ENCODE results near the gene GNPTG.
A peak's percentile ranks its signal among the peaks of the same experiment; 100 is the strongest.

The GNPTG gene

DNA sequence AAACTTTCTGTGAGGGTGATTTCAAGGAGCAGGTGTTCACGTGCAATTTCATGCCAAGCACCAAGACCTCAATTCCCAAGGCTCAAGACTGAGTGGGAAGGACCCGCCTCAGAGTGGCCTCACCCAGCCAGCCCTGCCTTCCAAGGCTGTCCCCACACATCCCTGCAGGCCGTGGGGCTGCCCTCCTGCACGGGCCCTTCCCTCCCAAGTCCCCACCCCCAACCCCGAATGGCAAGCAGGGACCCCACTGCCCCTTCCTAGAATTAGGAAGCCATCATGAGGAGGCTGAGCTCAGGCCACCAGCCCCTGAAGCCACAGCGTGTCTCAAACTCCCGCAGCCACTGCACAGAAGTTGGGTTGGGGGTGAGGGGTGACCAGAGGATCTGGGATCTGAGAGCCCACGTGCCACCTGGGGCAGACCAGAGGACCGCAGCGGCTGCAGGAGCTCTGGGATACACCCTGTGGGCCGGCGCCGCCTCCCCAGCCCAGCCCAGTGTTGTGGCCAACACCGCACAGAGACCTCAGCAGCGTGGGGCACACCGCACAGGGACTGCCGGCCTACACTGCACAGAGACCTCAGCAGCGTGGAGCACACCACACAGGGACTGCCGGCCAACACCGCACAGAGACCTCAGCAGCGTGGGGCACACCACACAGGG is 20.7 kb downstream of the GNPTG start:
- TF ChIP-seq, protein P1, sequence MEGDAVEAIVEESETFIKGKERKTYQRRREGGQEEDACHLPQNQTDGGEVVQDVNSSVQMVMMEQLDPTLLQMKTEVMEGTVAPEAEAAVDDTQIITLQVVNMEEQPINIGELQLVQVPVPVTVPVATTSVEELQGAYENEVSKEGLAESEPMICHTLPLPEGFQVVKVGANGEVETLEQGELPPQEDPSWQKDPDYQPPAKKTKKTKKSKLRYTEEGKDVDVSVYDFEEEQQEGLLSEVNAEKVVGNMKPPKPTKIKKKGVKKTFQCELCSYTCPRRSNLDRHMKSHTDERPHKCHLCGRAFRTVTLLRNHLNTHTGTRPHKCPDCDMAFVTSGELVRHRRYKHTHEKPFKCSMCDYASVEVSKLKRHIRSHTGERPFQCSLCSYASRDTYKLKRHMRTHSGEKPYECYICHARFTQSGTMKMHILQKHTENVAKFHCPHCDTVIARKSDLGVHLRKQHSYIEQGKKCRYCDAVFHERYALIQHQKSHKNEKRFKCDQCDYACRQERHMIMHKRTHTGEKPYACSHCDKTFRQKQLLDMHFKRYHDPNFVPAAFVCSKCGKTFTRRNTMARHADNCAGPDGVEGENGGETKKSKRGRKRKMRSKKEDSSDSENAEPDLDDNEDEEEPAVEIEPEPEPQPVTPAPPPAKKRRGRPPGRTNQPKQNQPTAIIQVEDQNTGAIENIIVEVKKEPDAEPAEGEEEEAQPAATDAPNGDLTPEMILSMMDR (conservative IDR thresholded peaks at IDR 0.05; ENCODE audit: low read depth), result no peak
- no peak for DNase-seq (ENCODE audit: low spot score)
- ChIA-PET CTCF (no interaction called here), POLR2A (ENCODE audit: low non-redundant PET) (no interaction called here)
- H3K27ac ChIP-seq, result no peak overlapping the region

GRCh38 chr16:1374418-1375297 is 22.9 kb downstream of the GNPTG start:
- H3K27ac ChIP-seq, result no peak overlapping the region
- DNase-seq (ENCODE audit: low spot score), result no peak
- ChIA-PET CTCF (interaction anchor here (1.4 kb wide), 1 partner anchor 12 kb away, joined by 8 read pairs; no protein-coding TSS in a partner anchor), POLR2A (ENCODE audit: low non-redundant PET) (no interaction called here)
- TF ChIP-seq, protein P1 (conservative IDR thresholded peaks at IDR 0.05; ENCODE audit: low read depth), result no peak

- ChIA-PET POLR2A (ENCODE audit: low non-redundant PET) (no interaction called here), CTCF (interaction anchor here (1.4 kb wide), 1 partner anchor 12 kb away, joined by 8 read pairs; no protein-coding TSS in a partner anchor)
- TF ChIP-seq, protein P1 (conservative IDR thresholded peaks at IDR 0.05; ENCODE audit: low read depth), result no peak
- no peak overlapping the region for H3K27ac ChIP-seq
- no peak for DNase-seq (ENCODE audit: low spot score)
Observed at GRCh38 chr16:1375298-1375640, 23.5 kb downstream of the GNPTG start.

DNA sequence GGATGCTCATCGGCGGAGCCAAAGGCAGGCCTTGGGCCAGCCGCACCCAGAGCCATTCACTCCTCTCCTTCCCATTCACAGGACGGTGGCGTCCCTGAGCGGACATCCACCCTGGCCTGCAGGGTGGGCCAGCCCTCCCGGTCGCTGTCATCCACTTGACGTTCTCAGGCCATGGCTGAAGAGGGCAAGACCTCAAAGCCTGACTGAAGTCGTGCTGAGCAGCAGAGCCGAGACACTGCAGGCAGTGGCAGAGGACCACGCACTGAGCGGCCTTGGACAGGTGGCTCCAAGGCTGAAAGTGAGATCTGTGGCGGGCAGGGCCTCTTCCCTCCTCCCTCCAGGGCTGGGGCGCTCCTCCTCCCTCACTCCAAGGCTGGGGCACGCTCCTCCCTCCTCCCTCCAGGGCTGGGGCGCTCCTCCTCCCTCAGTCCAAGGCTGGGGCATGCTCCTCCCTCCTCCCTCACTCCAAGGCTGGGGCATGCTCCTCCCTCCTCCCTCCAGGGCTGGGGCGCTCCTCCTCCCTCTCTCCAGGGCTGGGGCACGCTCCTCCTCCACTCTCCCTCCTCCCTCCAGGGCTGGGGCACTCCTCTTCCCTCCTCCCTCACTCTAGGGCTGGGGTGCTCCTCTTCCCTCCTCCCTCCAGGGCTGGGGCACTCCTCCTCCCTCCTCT is 24.1 kb downstream of the GNPTG start:
- CTCF ChIA-PET, result no interaction called here
- POLR2A ChIA-PET (ENCODE audit: low non-redundant PET), result no interaction called here
- H3K27ac ChIP-seq, result no peak overlapping the region
- no peak for DNase-seq (ENCODE audit: low spot score)
- TF ChIP-seq, protein P1 (conservative IDR thresholded peaks at IDR 0.05; ENCODE audit: low read depth), result no peak

DNA sequence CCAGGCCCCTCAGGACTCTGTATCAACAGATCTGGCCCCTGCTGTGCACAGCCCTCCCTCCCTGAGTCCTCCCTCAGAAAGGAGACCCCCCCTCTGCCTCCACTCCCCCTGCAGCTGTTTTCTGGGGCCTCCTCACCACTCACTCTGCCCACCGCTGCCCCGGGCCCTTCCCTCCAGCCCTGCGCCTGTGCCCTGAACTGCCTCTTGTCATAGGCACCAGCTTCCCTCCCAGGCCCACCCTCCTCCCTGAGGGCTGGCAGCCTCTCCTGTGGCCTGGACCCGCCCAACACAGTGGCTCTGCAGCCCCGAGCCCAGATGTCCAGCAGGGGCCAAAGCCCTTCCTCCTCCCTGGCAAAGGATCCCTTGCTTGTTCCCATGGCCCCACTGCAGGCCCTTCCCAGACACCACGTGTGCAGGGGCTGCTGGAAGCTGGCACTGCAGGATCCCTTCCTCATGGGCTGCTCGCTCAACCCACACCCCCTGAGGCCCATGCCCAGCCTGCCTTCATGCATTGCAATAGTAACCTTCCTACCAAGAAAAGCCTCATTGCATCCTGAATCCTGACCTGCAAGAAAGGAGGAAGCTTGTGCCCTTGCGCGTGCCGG is 25.8 kb downstream of the GNPTG start:
- TF ChIP-seq, protein P1 (conservative IDR thresholded peaks at IDR 0.05; ENCODE audit: low read depth), result no peak
- no peak for DNase-seq (ENCODE audit: low spot score)
- ChIA-PET CTCF (interaction anchor here (0.6 to 2.3 kb wide), 2 partner anchors 10 to 14 kb away, joined by 3 to 7 read pairs; no protein-coding TSS in a partner anchor), POLR2A (ENCODE audit: low non-redundant PET) (interaction anchor here (0.6 kb wide), 1 partner anchor 201 kb away, joined by 3 read pairs; no protein-coding TSS in a partner anchor)
- H3K27ac ChIP-seq, result peak overlapping the region; percentile 83
